ENCODE measurements around the gene PTPRD.

The PTPRD gene

DNA sequence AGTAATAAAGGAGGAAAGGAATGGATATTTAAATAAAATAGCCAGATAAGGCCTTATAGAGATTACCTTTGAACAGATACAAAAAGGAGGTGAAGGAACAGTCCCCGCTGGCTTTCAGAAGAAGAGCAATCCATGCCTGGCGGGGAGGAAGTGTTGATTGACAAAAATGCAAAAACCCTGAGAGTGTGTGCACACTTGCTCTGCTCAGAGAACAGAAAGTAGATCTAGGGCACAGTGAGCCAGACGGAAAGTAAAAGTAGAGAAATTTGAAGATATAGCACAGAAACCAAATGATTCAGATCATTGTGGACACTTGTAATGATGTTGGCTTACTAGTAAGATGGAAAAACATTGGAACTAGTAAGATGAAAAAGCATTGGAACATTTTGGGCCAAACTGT, 720.6 kb downstream of the PTPRD start:
- H3K4me3 ChIP-seq (ENCODE audit: low read length) = no peak overlapping the region
- TF ChIP-seq ZNF274 (IDR thresholded peaks at IDR 0.05; ENCODE audit: low read depth, low read length) = no peak

GRCh38 chr9:9881692-9882091, 731.1 kb downstream of the PTPRD start:
- no peak overlapping the region for H3K4me3 ChIP-seq (ENCODE audit: low read length)
- TF ChIP-seq ZNF274 (IDR thresholded peaks at IDR 0.05; ENCODE audit: low read depth, low read length) = no peak

- H3K4me3 ChIP-seq (ENCODE audit: low read length) = no peak overlapping the region
- no peak for TF ChIP-seq ZNF274 (IDR thresholded peaks at IDR 0.05; ENCODE audit: low read depth, low read length)
Observed at GRCh38 chr9:9874270-9874669, 738.5 kb downstream of the PTPRD start.

- TF ChIP-seq ZNF274 (IDR thresholded peaks at IDR 0.05; ENCODE audit: low read depth, low read length) = no peak
- H3K4me3 ChIP-seq (ENCODE audit: low read length) = no peak overlapping the region
Observed at GRCh38 chr9:9862235-9862810, 750.5 kb downstream of the PTPRD start.

GRCh38 chr9:9855177-9856078, 757.4 kb downstream of the PTPRD start:
- no peak for TF ChIP-seq ZNF274 (IDR thresholded peaks at IDR 0.05; ENCODE audit: low read depth, low read length)
- H3K4me3 ChIP-seq (ENCODE audit: low read length) = no peak overlapping the region

- no peak for TF ChIP-seq ZNF274 (IDR thresholded peaks at IDR 0.05; ENCODE audit: low read depth, low read length)
- no peak overlapping the region for H3K4me3 ChIP-seq (ENCODE audit: low read length)
Observed at GRCh38 chr9:9847750-9848149, 765.1 kb downstream of the PTPRD start.

GRCh38 chr9:9846557-9846956, 766.2 kb downstream of the PTPRD start:
- no peak for TF ChIP-seq ZNF274 (IDR thresholded peaks at IDR 0.05; ENCODE audit: low read depth, low read length)
- no peak overlapping the region for H3K4me3 ChIP-seq (ENCODE audit: low read length)

DNA sequence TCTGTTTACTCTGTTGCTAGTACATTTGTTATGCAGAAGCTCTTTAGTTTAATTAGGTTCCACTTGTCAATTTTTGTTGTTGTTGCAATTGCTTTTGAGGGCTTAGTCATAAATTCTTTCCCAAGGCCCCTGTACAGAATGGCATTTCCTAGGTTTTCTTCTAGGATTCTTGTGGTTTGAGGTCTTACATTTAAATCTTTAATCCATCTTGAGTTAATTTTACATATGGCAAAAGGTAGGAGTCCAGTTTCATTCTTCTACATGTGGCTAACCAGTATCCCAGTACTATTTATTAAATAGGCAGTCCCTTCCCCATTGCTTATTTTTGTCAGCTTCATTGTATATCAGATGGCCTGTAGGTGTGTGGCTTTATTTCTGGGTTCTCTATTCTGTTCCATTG, 792.4 kb downstream of the PTPRD start:
- TF ChIP-seq ZNF274 (IDR thresholded peaks at IDR 0.05; ENCODE audit: low read depth, low read length) = no peak
- no peak overlapping the region for H3K4me3 ChIP-seq (ENCODE audit: low read length)

GRCh38 chr9:9819886-9820285, 792.9 kb downstream of the PTPRD start:
- no peak for TF ChIP-seq ZNF274 (IDR thresholded peaks at IDR 0.05; ENCODE audit: low read depth, low read length)
- H3K4me3 ChIP-seq (ENCODE audit: low read length) = no peak overlapping the region

DNA sequence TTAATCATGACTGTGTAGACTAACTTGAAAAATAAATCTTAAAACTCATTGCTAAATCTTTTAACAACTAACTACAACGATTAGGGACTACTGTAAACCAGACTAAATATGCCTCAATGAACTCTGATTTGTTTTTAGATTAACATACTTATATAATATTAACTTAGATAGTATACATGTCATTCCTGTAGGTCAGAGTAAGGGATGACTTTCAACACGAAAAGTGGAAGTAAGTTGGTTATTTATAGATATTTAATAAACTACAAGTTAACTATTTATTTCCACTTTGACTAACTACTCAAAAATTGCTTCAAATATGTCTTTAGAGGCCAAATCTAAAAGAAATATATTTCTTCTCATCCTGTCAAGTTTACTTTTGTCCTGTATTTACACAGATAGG, 795.6 kb downstream of the PTPRD start:
- no peak for TF ChIP-seq ZNF274 (IDR thresholded peaks at IDR 0.05; ENCODE audit: low read depth, low read length)
- no peak overlapping the region for H3K4me3 ChIP-seq (ENCODE audit: low read length)

GRCh38 chr9:9804109-9804508, 808.7 kb downstream of the PTPRD start:
- H3K4me3 ChIP-seq (ENCODE audit: low read length) = no peak overlapping the region
- TF ChIP-seq ZNF274 (IDR thresholded peaks at IDR 0.05; ENCODE audit: low read depth, low read length) = no peak

DNA sequence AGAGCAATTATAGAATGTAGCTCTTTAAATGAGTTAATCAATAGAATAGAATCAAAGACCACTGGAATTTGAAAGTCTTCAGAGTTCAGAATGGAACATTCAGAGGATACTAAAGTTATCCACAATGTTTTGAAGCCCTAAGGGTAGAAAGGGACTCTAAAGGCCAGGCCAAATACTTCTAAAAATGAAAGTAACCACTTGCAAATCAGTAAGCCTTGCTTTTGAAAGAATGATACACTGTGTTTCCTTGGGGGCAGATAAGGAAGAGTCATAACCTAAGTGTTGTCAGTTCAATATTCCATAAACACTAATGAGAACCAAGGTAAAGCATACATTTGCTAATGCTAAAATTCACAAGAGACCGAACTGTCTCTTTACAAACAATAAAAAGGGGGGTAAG, 813.5 kb downstream of the PTPRD start:
- TF ChIP-seq ZNF274 (IDR thresholded peaks at IDR 0.05; ENCODE audit: low read depth, low read length) = no peak
- H3K4me3 ChIP-seq (ENCODE audit: low read length) = no peak overlapping the region

GRCh38 chr9:9792144-9792857, 820.5 kb downstream of the PTPRD start:
- no peak overlapping the region for H3K4me3 ChIP-seq (ENCODE audit: low read length)
- TF ChIP-seq ZNF274 (IDR thresholded peaks at IDR 0.05; ENCODE audit: low read depth, low read length) = no peak

- no peak for TF ChIP-seq ZNF274 (IDR thresholded peaks at IDR 0.05; ENCODE audit: low read depth, low read length)
Observed at GRCh38 chr9:9791611-9792010, 821.2 kb downstream of the PTPRD start.

More at GRCh38 chr9:9791611-9792010, 821.2 kb downstream of the PTPRD start:
- H3K4me3 ChIP-seq (ENCODE audit: low read length) = no peak overlapping the region

Measured in GM08714 (cell line).